HG03039 (cell line): ENCODE data around the gene TRANK1.

ENCODE experiments used
- ATAC-seq: cut with Tn5 transposase; IDR thresholded peaks from one replicate; pipeline ENCODE4 v1.9.1; 2021; ENCODE audit warnings: mild to moderate bottlenecking, moderate library complexity; ENCODE audit not compliant: unreplicated experiment

TRANK1 gene

DNA sequence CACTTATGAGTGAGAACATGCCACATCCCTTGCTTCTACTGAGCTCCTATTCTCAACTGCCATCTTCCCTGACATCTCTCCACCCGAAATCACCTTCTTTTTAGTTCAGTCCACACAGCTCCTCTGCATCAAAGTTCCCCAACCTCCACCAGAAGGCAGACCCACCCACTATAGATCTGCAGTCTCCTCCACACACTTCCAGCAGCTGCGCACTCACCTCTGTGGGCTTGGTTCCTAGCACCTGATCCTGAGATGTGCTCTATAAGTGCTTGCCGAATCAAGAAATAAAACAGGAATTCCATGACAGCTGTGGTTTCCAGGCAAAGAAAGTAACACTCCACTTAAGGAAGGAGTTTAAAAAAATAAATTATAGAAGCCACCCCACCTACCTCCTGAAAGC lies 85.4 kb downstream of the TRANK1 start:
- ATAC-seq: no peak

DNA sequence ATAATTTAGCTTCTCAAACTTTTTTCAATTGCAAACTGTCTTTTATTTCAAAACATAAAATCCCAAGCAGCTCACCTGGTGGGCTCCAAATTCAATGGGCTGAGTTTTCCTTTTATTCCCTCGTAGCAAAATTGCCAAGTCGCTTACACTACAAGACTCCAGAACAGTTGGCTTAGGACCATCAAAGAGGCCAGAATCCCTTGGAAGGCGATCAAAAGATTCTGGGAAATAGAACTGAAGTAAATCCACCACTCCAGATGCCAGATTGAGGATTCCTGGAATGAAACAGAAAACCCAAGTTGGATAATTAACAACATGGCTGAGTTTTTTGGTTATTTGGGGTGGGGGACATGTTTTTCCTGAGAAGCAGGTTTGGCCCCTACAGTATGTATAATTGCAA lies 92.8 kb downstream of the TRANK1 start:
- no peak for ATAC-seq

DNA sequence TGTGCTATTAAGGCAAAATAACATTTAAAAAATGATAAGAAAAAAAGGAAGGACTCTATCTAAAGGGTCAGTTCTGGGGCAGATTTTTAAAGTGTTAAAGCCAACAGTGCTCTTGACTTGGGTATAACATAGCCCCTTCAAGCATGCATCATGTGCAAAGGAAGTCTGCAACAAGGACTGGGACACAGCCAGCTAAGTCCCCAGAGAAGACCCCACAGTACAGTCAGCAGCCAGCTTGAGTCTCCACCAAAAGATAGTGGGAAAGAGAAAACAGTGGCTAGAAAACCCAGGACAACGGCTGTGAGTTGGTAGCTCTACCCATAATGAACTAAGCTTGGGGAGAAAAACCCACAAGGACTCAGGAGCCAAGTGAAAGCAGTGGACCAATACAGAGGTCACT lies 94.1 kb downstream of the TRANK1 start:
- no peak for ATAC-seq

DNA sequence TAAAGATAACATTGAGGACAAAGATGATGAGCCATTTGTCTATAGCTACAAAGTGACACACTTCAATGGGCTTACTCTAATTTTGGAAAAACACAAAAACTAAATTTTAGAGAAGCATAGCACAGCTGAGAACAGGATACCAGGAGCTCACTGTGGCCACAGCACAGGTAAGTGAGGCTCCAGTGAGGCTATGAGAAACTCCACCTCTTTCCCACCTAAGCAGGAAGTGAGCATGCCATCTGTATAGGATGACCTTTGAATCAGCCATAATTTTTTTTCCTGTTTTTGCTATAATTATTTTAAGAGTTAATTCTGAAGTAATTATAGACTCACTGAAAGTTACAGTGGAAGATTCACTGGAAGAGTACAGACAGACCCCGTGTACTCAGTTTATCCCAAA lies 98.4 kb downstream of the TRANK1 start:
- no peak for ATAC-seq

DNA sequence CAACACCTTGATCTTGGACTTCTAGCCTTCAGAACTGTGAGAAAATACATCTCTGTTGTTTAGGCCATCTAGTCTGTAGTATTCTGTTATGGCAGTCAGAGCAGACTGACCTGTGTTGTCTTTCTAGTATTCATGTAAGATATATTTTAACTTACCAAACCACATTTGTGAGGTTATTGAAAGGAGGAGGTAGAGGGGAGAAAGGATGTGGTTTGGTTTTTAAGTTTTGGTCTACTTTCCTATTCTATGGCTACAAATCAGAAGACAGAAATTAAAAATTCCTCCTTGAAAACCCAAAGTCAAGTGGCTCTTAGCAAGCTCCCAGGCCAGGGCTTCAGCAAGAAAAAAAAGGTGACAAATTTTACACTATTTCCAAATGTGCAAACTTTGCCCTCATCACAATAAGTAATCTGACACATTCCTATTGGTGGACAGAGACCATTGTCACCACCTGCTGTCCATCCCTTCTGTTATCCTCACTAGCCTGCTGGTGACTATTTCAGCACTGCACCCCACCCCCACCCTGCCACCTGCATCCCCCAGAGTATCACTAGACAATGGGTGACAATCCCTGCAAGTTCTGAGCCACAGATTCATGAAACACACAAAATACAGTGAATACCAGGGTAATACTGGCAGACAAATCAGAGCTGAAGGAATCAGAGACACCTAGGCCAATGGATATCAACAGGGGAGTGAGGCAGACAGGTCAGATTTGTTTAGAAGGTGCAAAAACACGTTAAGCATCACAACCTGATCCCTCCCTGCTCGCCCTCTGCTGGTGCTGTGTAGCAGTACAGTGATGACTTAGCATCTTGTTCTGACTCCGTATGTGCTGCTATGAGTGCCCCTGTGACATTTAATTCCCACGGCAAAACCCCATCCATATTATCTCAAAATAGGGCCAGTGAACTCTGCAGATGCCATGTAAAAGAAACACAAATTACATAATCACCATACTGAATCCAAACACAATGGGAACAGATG lies 101.5 kb downstream of the TRANK1 start:
- ATAC-seq: no peak

DNA sequence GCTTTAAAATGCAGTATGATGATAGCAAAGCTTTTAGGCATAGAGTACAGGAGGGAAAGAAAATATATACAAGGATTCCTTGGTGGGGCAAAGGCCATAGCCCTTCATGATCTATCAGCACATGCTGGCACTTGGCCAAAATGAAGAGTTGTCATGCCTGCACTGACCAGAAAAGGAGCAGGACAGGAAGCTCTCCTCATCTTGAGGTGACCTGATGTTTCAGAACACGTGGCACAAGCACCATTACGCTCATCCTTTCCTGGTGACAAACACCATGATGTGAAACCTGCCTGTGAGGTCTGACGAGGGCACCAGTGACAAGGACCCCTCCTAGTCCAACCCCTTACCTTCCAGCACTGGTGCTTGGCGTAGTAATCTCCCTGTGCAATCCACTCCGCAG lies 102.6 kb downstream of the TRANK1 start:
- no peak for ATAC-seq

DNA sequence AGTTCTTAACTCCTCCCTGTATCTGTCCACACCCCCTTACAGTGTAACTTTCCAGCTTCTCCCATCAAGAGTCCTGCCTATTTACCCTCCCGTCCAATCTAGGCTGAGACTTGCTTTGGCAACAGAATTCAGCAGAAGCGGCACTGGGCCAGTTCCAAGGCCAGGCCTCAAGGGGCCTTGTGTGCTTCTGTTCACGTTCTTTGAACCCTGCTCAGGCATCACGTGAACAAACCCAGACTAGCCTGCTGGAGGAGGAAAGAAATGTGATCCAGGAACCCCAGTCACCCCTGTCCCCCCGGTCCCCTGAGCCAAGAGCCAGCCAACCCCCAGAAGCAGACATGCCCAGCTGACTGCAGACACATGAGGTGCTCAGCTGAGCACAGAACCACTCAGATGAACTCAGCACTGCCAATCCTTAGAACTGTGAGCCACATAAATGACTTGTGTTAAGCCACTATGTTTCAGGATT lies 104.4 kb downstream of the TRANK1 start:
- no peak for ATAC-seq

DNA sequence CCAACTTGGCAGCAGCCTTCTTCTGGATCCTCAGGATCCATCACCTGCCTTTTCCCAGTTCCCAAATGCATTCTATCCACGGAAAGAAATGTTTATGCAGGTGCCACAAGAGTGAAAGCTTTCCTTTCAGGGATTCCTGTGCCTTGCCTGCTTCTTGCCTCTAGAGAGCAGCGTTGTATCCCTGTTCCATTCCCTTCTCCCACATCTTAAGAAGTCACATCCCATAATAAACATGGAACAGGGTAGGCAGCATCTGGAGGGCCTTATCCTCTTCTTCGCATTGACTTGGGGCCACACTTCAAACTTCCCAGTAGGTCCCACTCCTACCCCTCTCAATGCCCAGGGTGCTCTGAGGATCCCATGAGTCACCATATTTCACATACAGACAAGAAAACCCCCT lies 107.8 kb downstream of the TRANK1 start:
- no peak for ATAC-seq

DNA sequence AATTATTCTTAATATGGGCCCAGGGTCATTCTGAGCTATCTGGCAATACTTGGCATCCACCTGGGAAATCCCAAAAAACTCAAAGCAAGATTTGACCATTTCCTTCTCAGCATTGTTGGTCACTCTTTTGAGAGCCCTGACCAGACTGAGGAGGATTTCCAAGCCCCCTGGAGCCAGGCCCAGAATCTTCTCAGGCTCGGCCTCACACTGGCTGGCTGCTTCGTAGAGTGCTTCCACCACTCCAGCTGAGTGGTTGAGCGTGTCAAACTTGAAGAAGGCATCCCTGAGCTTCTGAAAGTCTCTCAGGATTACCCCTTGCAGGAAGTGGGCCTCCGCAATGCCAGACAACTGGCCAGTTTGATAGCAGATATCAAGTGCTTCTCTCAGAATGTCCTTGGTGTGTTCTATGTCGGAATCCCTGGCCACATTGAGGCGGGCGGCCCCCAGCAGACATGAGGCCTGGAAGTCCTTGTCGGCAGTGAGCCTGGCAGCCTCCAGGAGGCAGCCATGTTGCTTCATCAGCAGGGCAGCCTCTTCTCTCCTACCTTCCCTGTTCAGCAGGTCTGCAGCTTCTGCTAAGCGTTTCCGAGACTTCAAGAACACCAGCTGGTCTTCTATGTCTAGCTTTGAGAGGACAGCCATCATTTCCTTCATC lies 111.6 kb downstream of the TRANK1 start:
- no peak for ATAC-seq

DNA sequence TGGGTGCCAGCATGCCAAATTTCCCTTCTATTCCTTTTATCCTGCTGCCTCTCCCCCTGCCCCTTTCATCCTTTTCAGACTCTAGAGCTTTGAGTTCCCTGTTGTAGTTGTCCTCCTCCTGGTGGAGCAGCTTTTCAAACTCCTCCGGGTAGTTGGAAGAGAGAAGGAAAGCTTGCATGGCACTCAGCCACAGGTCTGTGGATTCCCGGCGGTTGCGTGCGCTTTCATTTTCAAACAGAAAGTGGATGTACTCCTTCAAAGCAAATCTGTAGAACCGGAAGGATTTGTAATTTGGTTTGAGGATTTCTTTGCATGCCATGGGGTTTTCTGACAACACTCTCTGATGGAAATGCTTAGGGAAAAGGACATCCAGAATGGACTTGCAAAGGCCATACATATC lies 112.4 kb downstream of the TRANK1 start:
- ATAC-seq: no peak

DNA sequence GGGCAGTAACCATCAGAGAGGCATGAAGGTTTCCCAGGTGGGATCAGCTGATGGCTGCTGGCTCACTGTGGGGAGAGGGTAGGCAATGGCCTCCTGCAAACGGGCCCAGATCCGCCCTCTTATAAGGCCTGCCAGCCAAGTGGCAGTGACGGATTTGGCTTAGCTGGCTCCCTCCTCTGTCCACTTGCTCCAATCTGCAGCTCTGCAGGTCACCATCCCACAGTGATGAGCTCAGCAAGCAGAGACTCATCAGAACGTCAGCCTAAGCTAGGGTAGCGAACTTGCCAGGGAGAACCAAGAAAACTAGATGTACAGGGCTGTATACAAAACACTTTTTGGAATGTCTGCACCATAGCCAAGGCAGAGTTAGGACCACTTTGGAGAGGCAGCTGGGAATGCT lies 117.7 kb downstream of the TRANK1 start:
- no peak for ATAC-seq

DNA sequence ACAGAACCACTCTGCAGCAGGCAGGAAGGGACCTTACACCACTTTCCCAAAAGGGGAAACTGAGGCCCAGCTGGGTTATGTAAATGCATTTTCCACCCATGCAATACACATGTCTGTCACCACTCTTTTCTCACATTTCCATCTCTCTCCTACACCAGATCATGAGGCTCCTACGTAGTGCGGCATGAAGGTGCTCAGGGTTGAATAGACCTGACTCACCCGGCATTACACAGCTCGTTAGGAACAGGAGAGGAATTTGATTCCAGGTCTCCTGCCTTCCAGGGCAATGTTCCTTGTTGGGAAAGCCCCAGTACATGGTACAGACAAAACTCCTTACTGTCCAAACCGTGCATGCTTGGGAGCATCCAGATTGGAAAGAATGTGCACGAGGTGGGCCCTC lies 118.6 kb downstream of the TRANK1 start:
- ATAC-seq: no peak

DNA sequence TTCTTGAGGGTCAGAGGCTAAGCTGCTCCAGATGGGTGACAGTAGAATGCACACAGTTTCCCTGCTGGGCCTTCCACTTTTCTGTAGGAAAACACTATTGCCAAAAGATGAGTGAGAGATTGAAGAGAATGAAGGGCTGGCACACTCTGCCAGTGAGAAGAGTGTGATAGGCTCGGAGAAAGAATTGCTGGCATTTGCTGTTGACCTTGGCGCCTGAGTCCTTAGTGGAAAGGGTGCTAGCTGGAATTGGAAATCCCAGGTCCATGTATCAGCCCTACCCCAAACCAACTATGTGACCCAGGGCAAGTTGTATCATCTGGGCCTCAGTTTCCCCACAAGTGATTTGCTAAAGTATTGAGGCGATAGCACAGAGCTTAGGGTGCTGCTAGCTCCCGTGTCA lies 120.4 kb downstream of the TRANK1 start:
- no peak for ATAC-seq

DNA sequence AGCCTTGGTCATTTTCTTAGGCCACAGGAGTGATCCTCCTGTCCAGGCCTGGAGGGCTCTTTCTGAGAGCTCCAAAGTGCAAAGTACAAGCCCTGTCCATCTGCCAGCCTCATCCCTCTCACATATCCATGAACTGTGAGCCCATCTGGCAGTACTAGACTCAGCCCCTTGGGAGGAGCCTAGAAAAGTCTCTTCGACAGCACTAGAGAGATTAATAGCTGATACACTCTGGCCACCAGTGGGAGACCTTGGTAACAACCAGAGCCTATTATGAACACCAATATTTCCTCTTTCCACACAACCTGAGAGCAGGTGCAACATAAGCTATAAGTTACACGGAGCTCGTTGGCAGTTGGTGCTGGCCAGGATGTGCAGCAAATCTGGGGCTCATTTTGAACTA lies 121.0 kb downstream of the TRANK1 start:
- no peak for ATAC-seq

DNA sequence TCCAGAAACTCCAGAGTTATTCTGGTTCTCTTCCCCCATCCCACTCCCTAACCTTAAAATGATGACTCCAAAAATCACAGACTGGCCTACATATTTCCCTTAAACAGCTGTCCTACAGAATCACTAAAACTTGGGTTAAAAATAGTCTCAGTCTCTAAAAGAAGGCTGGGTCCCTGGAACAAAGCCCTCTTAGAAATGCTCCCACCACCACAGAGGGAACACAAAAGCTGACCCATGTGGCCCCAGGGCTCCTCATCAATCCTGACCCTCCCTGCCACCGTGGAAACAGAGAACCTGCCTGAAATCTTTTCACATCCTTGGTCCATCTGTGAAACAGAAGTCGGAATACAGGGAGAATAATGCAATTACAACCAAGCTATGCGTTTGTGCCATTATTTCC lies 124.8 kb downstream of the TRANK1 start:
- no peak for ATAC-seq

DNA sequence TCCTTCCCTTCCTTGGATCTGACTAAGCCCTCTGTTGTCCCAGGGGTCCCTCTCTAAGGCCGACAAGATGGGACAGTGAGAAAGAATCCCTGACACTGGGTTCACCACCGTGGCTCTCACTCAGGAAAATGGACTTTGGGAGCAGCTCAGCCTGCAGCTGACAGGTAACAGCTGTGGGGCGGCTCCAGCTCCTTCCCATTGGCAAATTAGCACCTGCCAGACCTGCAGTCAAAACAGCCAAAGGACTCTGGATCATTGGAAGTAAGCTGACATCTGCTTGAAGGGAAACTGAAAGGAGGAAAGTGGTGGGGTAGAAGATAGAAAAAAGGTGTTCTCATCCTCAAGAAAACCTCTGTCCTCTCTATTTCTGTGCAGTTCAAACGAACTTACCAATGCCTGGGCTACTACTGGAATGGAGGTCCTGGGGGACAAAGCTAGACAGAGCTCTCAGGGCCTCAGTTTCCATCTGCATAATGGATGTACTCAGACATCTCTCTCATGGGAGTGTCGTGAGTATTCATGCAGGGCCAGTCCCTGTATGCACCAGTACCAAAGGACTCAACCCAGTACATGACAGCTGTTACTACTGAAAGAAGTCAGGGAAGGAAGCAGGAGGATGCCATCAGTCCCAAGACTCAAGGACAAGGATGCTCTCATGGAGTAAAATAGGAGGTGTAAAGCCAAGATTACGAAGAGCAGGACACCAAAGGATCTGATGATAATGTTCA lies 126.9 kb downstream of the TRANK1 start:
- no peak for ATAC-seq

DNA sequence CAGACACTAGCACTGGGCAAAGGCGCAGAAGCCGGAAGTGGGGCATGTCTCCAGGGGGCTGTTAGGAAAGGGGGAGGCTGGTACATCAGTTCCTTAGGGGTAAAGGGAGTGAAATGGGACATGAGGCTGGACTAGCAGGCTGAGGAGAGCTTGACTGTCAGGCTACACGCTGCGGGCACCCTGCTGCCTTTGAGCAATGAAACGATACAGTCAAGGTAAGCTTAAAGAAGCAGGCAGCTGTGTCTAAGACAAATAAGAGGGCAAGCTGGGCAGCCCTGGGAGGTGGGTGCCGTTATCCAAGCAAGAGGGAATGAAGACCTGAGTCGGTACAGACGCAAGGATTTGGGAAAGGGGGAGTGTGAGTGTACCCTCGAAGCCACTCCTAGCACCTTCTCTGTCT lies 129.5 kb downstream of the TRANK1 start:
- no peak for ATAC-seq

DNA sequence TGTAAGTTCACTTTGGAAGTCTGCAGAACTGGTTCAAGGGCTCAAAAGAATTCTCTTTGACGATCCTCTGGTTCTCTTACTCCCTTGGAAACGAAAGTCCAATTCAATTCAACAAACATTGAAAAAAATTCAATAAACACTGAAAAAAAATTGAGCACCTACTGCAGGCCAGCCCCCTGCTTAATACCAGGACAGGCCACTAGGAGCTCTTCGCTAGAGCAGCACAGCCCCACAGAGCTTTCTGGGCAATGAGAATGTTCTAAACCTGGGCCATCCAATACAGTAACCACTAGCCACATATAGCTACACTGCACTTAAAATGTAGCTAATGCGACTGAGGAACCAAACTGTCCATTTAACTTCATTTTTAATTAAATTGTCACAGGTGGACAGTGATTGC lies 130.1 kb downstream of the TRANK1 start:
- ATAC-seq: no peak

DNA sequence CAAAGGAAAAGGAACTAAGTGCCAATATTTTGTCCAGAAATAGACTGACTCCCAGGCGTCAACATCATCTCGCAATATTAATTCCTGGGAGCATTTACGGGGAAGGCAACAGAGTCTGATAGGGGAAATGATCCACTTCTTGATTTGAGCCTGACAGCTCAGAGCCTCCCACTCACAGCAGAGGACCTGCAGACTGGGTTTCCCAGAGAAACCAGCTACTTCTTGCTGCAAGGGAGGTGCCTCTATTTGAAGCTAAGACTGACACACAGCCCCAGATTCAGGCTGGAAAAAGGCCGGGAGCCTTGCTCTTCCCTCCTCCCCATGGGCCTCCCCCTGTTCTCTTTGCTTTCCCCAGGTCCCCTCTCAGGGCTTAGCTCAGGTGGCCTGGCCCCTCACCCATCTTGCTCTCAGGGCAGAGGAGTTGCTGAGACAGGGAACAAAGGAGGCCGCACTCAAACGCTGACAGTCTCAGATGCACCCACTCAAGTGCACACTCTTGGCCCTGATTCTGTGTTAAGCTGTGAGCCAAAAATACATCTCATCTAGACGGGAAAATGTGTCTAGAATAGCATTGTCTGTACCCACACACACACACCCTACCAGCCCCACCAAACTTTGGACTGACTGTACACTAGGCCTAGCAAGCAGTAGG lies 130.7 kb downstream of the TRANK1 start:
- ATAC-seq: no peak

DNA sequence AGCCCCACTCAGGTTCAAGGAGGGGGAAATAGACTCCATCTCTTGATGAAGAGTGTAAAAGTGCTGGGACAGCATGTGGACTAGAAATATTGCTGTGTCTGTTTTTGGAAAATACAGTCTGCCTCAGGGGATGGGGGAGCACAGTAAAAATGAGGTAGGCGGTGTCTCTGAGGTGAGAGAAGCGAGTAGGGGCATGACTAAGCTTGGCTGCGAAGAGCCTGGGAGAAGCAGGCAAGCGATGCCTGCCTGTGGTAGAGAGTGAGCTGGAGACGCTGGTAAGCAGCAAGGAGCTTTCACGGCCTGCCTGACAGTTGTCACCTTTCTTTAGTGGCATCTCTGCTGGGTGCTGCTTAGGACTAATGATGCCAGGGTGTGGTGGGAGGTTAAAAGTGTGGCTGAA lies 131.5 kb downstream of the TRANK1 start:
- no peak for ATAC-seq

DNA sequence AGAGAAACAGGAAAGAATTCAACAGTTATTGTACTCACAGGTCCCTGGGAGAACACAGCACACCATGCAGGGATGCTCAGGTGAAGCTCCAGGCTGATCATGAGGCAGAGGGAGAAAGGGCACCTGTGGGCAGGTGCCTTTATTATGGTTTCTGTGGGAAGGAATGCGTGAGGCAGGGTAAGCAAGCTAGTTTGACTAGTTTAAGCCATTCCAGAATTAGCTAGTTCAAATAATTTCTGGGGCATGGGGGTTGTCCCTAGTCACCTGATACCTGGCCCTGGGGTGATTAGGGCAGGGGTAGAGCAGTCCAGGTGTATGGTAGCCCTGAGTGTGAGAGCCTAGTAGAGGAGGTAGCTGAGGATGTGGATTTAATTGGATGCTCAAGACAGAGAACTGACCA lies 132.6 kb downstream of the TRANK1 start:
- ATAC-seq: no peak
